Thymus (tissue), 11 donors: ENCODE results near the gene MUC5AC. TPM values are rescaled to one million over a fixed set of nuclear protein-coding genes. Genes with fewer than 3 reads are reported as not detected.

ENCODE experiments used
- DNase-seq, 9 donors: peaks; one replicate each; pipeline ENCODE4 v3.0.0-alpha.2; 2013; ENCODE audit warnings: low spot score in 9 of 9, low read depth in 6 of 9, missing footprints in 1 of 9
- H3K27ac ChIP-seq, 2 donors: one replicate each; pipeline ENCODE4 v1.5.1; 2013; ENCODE audit warnings: control low read depth in 1 of 2, low read depth in 1 of 2, low read length in 1 of 2, mild to moderate bottlenecking in 1 of 2, moderate library complexity in 1 of 2
- H3K27me3 ChIP-seq, 2 donors: one replicate each; pipeline ENCODE4 v1.5.1; 2013; ENCODE audit warnings: low read length in 1 of 2; ENCODE audit not compliant: control insufficient read depth in 2 of 2, insufficient read depth in 1 of 2
- H3K36me3 ChIP-seq, 2 donors: one replicate each; pipeline ENCODE4 v1.5.1; 2013; ENCODE audit warnings: low read length in 1 of 2, mild to moderate bottlenecking in 1 of 2, moderate library complexity in 1 of 2; ENCODE audit not compliant: control insufficient read depth in 2 of 2, insufficient read depth in 2 of 2
- H3K4me1 ChIP-seq, 2 donors: one replicate each; pipeline ENCODE4 v1.5.1; 2013; ENCODE audit warnings: low read length in 2 of 2; ENCODE audit not compliant: control insufficient read depth in 2 of 2, insufficient read depth in 2 of 2
- H3K4me3 ChIP-seq, 2 donors: one replicate each; pipeline ENCODE4 v1.5.1; 2013; ENCODE audit warnings: low read length in 2 of 2, control low read depth in 1 of 2, mild to moderate bottlenecking in 1 of 2
- H3K9me3 ChIP-seq, 2 donors: one replicate each; pipeline ENCODE4 v1.5.1; 2013; ENCODE audit warnings: low read length in 1 of 2, mild to moderate bottlenecking in 1 of 2; ENCODE audit not compliant: control insufficient read depth in 2 of 2, insufficient read depth in 1 of 2
- WGBS: extraction: QIAGEN DNeasy Blood & Tissue Kit; methylation state at CpG from one replicate; pipeline ENCODE4 v1.1.7; 2013; 5-methylcytosine and 5-hydroxymethylcytosine counted together
- polyA plus RNA-seq: library from polyadenylated mRNA; stranded (reverse); fragments of 200-250 nt; gene quantifications from one replicate; pipeline ENCODE4 v1.2.3, GENCODE V29; 2013
- total RNA-seq: library from RNA; stranded (reverse); fragments of 120-200 nt; gene quantifications from one replicate; pipeline ENCODE4 v1.2.4, GENCODE V29; 2013
- donor health status: healthy.

MUC5AC gene
- total and polyA plus RNA-seq, 2 donors = 0.02 to 0.05 TPM

- no peaks in the 10 kb centered on the region for H3K27me3 ChIP-seq
- DNase-seq = no peak
- no peak overlapping the region for H3K4me3 ChIP-seq
- peaks cover 2 to 15% of the 10 kb centered on the region in 2 donors for H3K9me3 ChIP-seq
- no peak overlapping the region for H3K27ac ChIP-seq
- H3K36me3 ChIP-seq = no peaks in the 10 kb centered on the region
- 83% methylated on average over 16 of the region's 16 CpGs for WGBS
- no peaks in the 10 kb centered on the region for H3K4me1 ChIP-seq
Measured at GRCh38 chr11:1235901-1236315, 78.2 kb downstream of the MUC5AC start.

- 93% methylated on average over 37 of the region's 37 CpGs for WGBS
- no peaks in the 10 kb centered on the region for H3K27me3 ChIP-seq
Measured at GRCh38 chr11:1236316-1237127, 78.8 kb downstream of the MUC5AC start.

GRCh38 chr11:1237128-1237580 is 79.4 kb downstream of the MUC5AC start:
- no peak for DNase-seq
- 91% methylated on average over 13 of the region's 13 CpGs for WGBS
- H3K9me3 ChIP-seq = peaks cover 3 to 27% of the 10 kb centered on the region in 2 donors

More at GRCh38 chr11:1236316-1237127, 78.8 kb downstream of the MUC5AC start:
- Histone ChIP-seq H3K27ac (no peak overlapping the region), H3K9me3 (peaks cover 2 to 21% of the 10 kb centered on the region in 2 donors), H3K36me3 (no peaks in the 10 kb centered on the region), H3K4me3 (no peak overlapping the region), H3K4me1 (no peaks in the 10 kb centered on the region)
- DNase-seq = no peak

GRCh38 chr11:1237851-1238250 is 80.1 kb downstream of the MUC5AC start:
- Histone ChIP-seq H3K4me1 (no peaks in the 10 kb centered on the region), H3K36me3 (no peaks in the 10 kb centered on the region), H3K27ac (no peak overlapping the region), H3K9me3 (peaks cover 6 to 34% of the 10 kb centered on the region in 2 donors), H3K4me3 (no peak overlapping the region), H3K27me3 (no peaks in the 10 kb centered on the region)
- no peak for DNase-seq
- WGBS = 83% methylated on average over 10 of the region's 10 CpGs

More at GRCh38 chr11:1237128-1237580, 79.4 kb downstream of the MUC5AC start:
- Histone ChIP-seq H3K4me3 (no peak overlapping the region), H3K4me1 (no peaks in the 10 kb centered on the region), H3K36me3 (no peaks in the 10 kb centered on the region), H3K27me3 (no peaks in the 10 kb centered on the region), H3K27ac (no peak overlapping the region)

GRCh38 chr11:1238767-1239595 is 81.2 kb downstream of the MUC5AC start:
- Histone ChIP-seq H3K27me3 (no peaks in the 10 kb centered on the region), H3K4me3 (no peak overlapping the region), H3K36me3 (no peaks in the 10 kb centered on the region), H3K27ac (no peak overlapping the region), H3K9me3 (peaks cover 6 to 40% of the 10 kb centered on the region in 2 donors), H3K4me1 (no peaks in the 10 kb centered on the region)
- DNase-seq = no peak
- WGBS = 75% methylated on average over 34 of the region's 34 CpGs

GRCh38 chr11:1239596-1240205 is 81.9 kb downstream of the MUC5AC start:
- Histone ChIP-seq H3K4me3 (no peak overlapping the region), H3K27me3 (no peaks in the 10 kb centered on the region), H3K27ac (no peak overlapping the region), H3K4me1 (no peaks in the 10 kb centered on the region), H3K9me3 (peaks cover 6 to 40% of the 10 kb centered on the region in 2 donors), H3K36me3 (no peaks in the 10 kb centered on the region)
- 95% methylated on average over 23 of the region's 23 CpGs for WGBS
- DNase-seq = no peak

- H3K27ac ChIP-seq = no peak overlapping the region
- H3K27me3 ChIP-seq = no peaks in the 10 kb centered on the region
- 97% methylated on average over 25 of the region's 25 CpGs for WGBS
- DNase-seq = no peak
- H3K9me3 ChIP-seq = peaks cover 8 to 42% of the 10 kb centered on the region in 2 donors
- no peaks in the 10 kb centered on the region for H3K36me3 ChIP-seq
- H3K4me1 ChIP-seq = no peaks in the 10 kb centered on the region
- no peak overlapping the region for H3K4me3 ChIP-seq
Measured at GRCh38 chr11:1240771-1241170, 83.0 kb downstream of the MUC5AC start.

GRCh38 chr11:1241706-1242105 is 84.0 kb downstream of the MUC5AC start:
- 96% methylated on average over 20 of the region's 20 CpGs for WGBS
- no peaks in the 10 kb centered on the region for H3K27me3 ChIP-seq
- DNase-seq = no peak
- H3K4me1 ChIP-seq = no peaks in the 10 kb centered on the region
- H3K36me3 ChIP-seq = no peaks in the 10 kb centered on the region
- peaks cover 12 to 50% of the 10 kb centered on the region in 2 donors for H3K9me3 ChIP-seq
- H3K27ac ChIP-seq = no peak overlapping the region
- H3K4me3 ChIP-seq = no peak overlapping the region
